SK-N-SH (cell line): ENCODE measurements around the gene FAH. TPM values are rescaled to one million over a fixed set of nuclear protein-coding genes. Genes with fewer than 3 reads are reported as not detected.

Source experiments
- CTCF ChIA-PET: fragments of 300-600, 350-600 bp; formaldehyde crosslinking; extraction: SDS; loops from one replicate; lab custom pipeline; 2021; lab: Yijun Ruan, JAX
- POLR2A ChIA-PET: fragments of 350-600 bp; sonication (Branson Sonifier 250); formaldehyde crosslinking; extraction: SDS; loops from one replicate; lab custom pipeline; 2020; ENCODE audit warnings: antibody characterized with exemption, inconsistent platforms; lab: Yijun Ruan, JAX
- DNase-seq: peaks from one replicate; pipeline ENCODE4 v3.0.0; 2012
- H2AFZ ChIP-seq: fragments of 200-600 bp; sonication (generic); 2 replicates; pipeline ENCODE4 v1.8.1; 2016; ENCODE audit warnings: antibody characterized with exemption, mild to moderate bottlenecking, low read depth
- H3F3A ChIP-seq: fragments of 200-600 bp; sonication (generic); replicated peaks from 2 replicates; pipeline ENCODE3; 2016; ENCODE audit warnings: antibody characterized with exemption, mild to moderate bottlenecking; ENCODE audit not compliant: insufficient read depth
- H3K27ac ChIP-seq, 2 experiments: fragments of 200-500 bp in 1 of 2; fragments of 200-600 bp in 1 of 2; sonication (Bioruptor generic) in 1 of 2; sonication (generic), shearing (Covaris generic) in 1 of 2; 2 replicates each; pipeline versions ENCODE4 v1.5.1 to v1.6.1; 2014 to 2016; ENCODE audit warnings: low read depth in 2 of 2, inconsistent platforms in 1 of 2, low read length in 1 of 2, mild to moderate bottlenecking in 1 of 2, mixed read lengths in 1 of 2
- H3K27me3 ChIP-seq: fragments of 200-600 bp; sonication (generic), shearing (Covaris generic); 2 replicates; pipeline ENCODE4 v1.6.1; 2016; ENCODE audit warnings: mixed run types; ENCODE audit not compliant: insufficient read depth
- H3K36me3 ChIP-seq, 2 experiments: fragments of 200-500 bp in 1 of 2; fragments of 200-600 bp in 1 of 2; sonication (Bioruptor generic) in 1 of 2; sonication (generic) in 1 of 2; replicated peaks in 1 of 2; 2 replicates each; pipeline versions ENCODE3 to v1.5.1; 2014 to 2016; ENCODE audit warnings: low read length in 1 of 2, mild to moderate bottlenecking in 1 of 2; ENCODE audit not compliant: insufficient read depth in 2 of 2, control insufficient read depth in 1 of 2
- H3K4me1 ChIP-seq, 2 experiments: fragments of 200-500 bp in 1 of 2; fragments of 200-600 bp in 1 of 2; sonication (Bioruptor generic) in 1 of 2; sonication (generic), shearing (Covaris generic) in 1 of 2; 2 replicates each; pipeline versions ENCODE4 v1.5.1 to v1.6.1; 2014 to 2016; ENCODE audit warnings: low read depth in 1 of 2, low read length in 1 of 2, mixed run types in 1 of 2; ENCODE audit not compliant: insufficient read depth in 2 of 2, control insufficient read depth in 1 of 2
- H3K4me2 ChIP-seq: fragments of 200-600 bp; sonication (generic), shearing (Covaris generic); 2 replicates; pipeline ENCODE4 v1.6.1; 2017; ENCODE audit warnings: mixed run types
- H3K4me3 ChIP-seq, 2 experiments: fragments of 200-500 bp in 1 of 2; fragments of 200-600 bp in 1 of 2; sonication (Bioruptor generic) in 1 of 2; sonication (generic), shearing (Covaris generic) in 1 of 2; 2 replicates each; pipeline versions ENCODE4 v1.5.1 to v1.8.1; 2014 to 2016; ENCODE audit warnings: low read depth in 2 of 2, inconsistent platforms in 1 of 2, low read length in 1 of 2, mild to moderate bottlenecking in 1 of 2, mixed read lengths in 1 of 2, moderate library complexity in 1 of 2
- H3K79me2 ChIP-seq: fragments of 200-600 bp; sonication (generic); 2 replicates; pipeline ENCODE4 v1.8.1; 2017; ENCODE audit warnings: mild to moderate bottlenecking; ENCODE audit not compliant: insufficient read depth
- H3K9ac ChIP-seq: fragments of 200-600 bp; sonication (generic); 2 replicates; pipeline ENCODE4 v1.6.1; 2017; ENCODE audit warnings: mixed run types
- H3K9me2 ChIP-seq: fragments of 200-600 bp; sonication (generic); 2 replicates; pipeline ENCODE4 v1.6.1; 2017; ENCODE audit warnings: mixed run types
- H3K9me3 ChIP-seq: fragments of 200-600 bp; sonication (generic); 2 replicates; pipeline ENCODE4 v1.6.1; 2017; ENCODE audit warnings: mixed run types, mild to moderate bottlenecking, moderate library complexity
- H4K20me1 ChIP-seq: fragments of 200-600 bp; sonication (generic); 2 replicates; pipeline ENCODE4 v1.6.1; 2017; ENCODE audit warnings: mild to moderate bottlenecking, mixed run types; ENCODE audit not compliant: insufficient read depth
- CHD2 ChIP-seq: fragments of 150-350 bp; IDR thresholded peaks from 2 replicates; pipeline ENCODE4 v1.6.1; 2018; ENCODE audit warnings: low read length; ENCODE audit not compliant: partially characterized antibody
- EP300 ChIP-seq, 2 experiments: IDR thresholded peaks; 2 replicates each; pipeline versions ENCODE4 v1.4.0 to v1.6.1; 2012; ENCODE audit warnings: borderline replicate concordance in 1 of 2, low read depth in 1 of 2, low read length in 1 of 2
- FOXJ3 ChIP-seq: sonication (generic); formaldehyde crosslinking; IDR thresholded peaks from 2 replicates; pipeline ENCODE4 v1.5.1; 2020; ENCODE audit warnings: mild to moderate bottlenecking, missing genetic modification reagents
- GABPA ChIP-seq: IDR thresholded peaks from 2 replicates; pipeline ENCODE4 v1.4.0; 2012; ENCODE audit warnings: low read depth, mild to moderate bottlenecking
- GATA2 ChIP-seq: sonication (generic); formaldehyde crosslinking; IDR thresholded peaks from 2 replicates; pipeline ENCODE4 v1.5.0; 2020; ENCODE audit warnings: mild to moderate bottlenecking, missing genetic modification reagents
- MEF2A ChIP-seq: IDR thresholded peaks from 2 replicates; pipeline ENCODE4 v1.4.0; 2012; ENCODE audit warnings: low read depth, borderline replicate concordance
- MXI1 ChIP-seq: IDR thresholded peaks from 2 replicates; pipeline ENCODE4 v1.6.1; 2012; ENCODE audit warnings: mild to moderate bottlenecking, low read depth, low read length, improper control_type of control experiment
- NFIC ChIP-seq: IDR thresholded peaks from 2 replicates; pipeline ENCODE4 v1.4.0; 2012; ENCODE audit warnings: borderline replicate concordance
- NRF1 ChIP-seq: IDR thresholded peaks from 2 replicates; pipeline ENCODE4 v1.6.1; 2012; ENCODE audit warnings: low read depth, mild to moderate bottlenecking, low read length
- POLR2AphosphoS5 ChIP-seq: IDR thresholded peaks from 2 replicates; pipeline ENCODE4 v1.6.1; 2012; ENCODE audit warnings: low read depth, low read length
- RFX5 ChIP-seq: IDR thresholded peaks from 2 replicates; pipeline ENCODE4 v1.6.1; 2012; ENCODE audit warnings: mild to moderate bottlenecking, improper control_type of control experiment, low read length
- SIN3A ChIP-seq: IDR thresholded peaks from 2 replicates; pipeline ENCODE4 v1.6.1; 2012; ENCODE audit warnings: low read depth, mild to moderate bottlenecking, low read length, moderate library complexity, borderline replicate concordance
- TCF12 ChIP-seq: IDR thresholded peaks from 2 replicates; pipeline ENCODE4 v1.4.0; 2012
- TEAD4 ChIP-seq: IDR thresholded peaks from 2 replicates; pipeline ENCODE4 v1.4.0; 2012; ENCODE audit warnings: mild to moderate bottlenecking, borderline replicate concordance; ENCODE audit not compliant: insufficient read depth
- YY1 ChIP-seq: IDR thresholded peaks from 2 replicates; pipeline ENCODE4 v1.4.0; 2012; ENCODE audit warnings: low read depth, mild to moderate bottlenecking
- WGBS: methylation state at CpG from one replicate; pipeline ENCODE4 v1.1.6; 2017; ENCODE audit warnings: low lambda C conversion rate; 5-methylcytosine and 5-hydroxymethylcytosine counted together
- polyA plus RNA-seq, 3 experiments: library from polyadenylated mRNA; depleted of rRNA; stranded (reverse); fragments of >200 nt; gene quantifications; 2 replicates each; pipeline ENCODE4 v1.2.3, GENCODE V29; 2012
- TF ChIP-seq, protein P1 (sequence below): IDR thresholded peaks from 2 replicates; pipeline ENCODE4 v1.4.0; 2012; ENCODE audit warnings: low read depth, borderline replicate concordance
- TF ChIP-seq, protein P2 (sequence below): IDR thresholded peaks from 2 replicates; pipeline ENCODE4; 2012
- TF ChIP-seq, protein P3 (sequence below): IDR thresholded peaks from 2 replicates; pipeline ENCODE4 v1.4.0; 2012; ENCODE audit warnings: low read depth
- TF ChIP-seq, protein P4 (sequence below): fragments of 200-600 bp; sonication (generic); IDR thresholded peaks from 2 replicates; pipeline ENCODE4 v1.6.1; 2017; ENCODE audit warnings: antibody characterized with exemption, mild to moderate bottlenecking, moderate library complexity

FAH gene
- polyA plus RNA-seq, 1 of the 3 experiments (the other 2 are of a cell fraction), result 34.9 TPM

DNA sequence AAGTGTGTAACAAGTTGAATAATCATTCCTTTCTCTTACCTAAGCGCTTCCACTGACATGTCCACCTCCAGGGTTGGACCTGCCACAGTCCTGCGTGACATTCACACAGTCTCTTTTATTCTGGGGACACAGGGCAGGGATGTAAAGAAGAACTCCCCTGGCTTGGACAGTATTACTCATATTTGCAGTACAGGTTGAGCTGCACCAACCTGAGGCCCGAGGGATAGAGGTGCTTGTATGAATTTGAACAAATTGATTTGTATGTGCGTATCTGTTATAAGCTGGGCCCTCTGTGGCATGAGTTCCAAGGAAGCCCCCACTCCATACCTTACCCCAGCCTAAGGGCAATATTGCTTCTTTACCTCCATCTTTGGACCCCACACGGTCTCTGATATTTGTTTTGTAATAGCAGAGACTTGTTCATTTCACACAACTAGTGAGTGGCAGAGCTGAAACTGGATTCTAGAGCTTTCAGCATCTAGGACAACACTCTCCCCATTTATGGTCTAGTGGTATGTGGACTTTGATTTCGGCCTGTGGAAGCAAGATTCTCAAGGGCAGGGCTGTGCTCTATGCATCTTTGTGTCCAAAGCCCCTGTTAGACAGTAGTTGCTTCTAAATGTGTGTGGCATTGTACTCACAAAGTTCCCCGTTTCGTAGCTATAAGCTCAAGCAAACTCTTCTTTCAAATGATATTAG is 39.2 kb downstream of the FAH start:
- Histone ChIP-seq H3K27me3 (no peaks in the 10 kb centered on the region; the same call in 1 of the 2 replicates), H3K4me2 (no peak overlapping the region), H4K20me1 (no peaks in the 10 kb centered on the region), H3K4me1 (no peaks in the 10 kb centered on the region), H3K4me3 (no peak overlapping the region), H3K9ac (no peak overlapping the region), H3K79me2 (no peaks in the 10 kb centered on the region), H3K36me3 (peaks cover 0 to 7% of the 10 kb centered on the region in 2 experiments), H3K9me3 (no peaks in the 10 kb centered on the region), H3F3A (no peaks in the 10 kb centered on the region), H3K27ac (no peak overlapping the region), H2AFZ (no peak overlapping the region), H3K9me2 (no peaks in the 10 kb centered on the region)
- WGBS, result 62% methylated on average over 8 of the region's 8 CpGs
- TF ChIP-seq GATA2 (CRISPR knock-in tag) (no peak), MXI1 (no peak), RFX5 (no peak), TCF12 (no peak), NFIC (no peak), POLR2AphosphoS5 (no peak), YY1 (no peak), NRF1 (no peak), MEF2A (no peak), EP300 (IDR thresholded peaks at IDR 0.05; ENCODE audit: borderline replicate concordance in 1 of 2, low read depth in 1 of 2, low read length in 1 of 2) (no peak), SIN3A (no peak), CHD2 (no peak), GABPA (no peak), TEAD4 (no peak), FOXJ3 (CRISPR knock-in tag) (no peak)
- TF ChIP-seq, protein P1, sequence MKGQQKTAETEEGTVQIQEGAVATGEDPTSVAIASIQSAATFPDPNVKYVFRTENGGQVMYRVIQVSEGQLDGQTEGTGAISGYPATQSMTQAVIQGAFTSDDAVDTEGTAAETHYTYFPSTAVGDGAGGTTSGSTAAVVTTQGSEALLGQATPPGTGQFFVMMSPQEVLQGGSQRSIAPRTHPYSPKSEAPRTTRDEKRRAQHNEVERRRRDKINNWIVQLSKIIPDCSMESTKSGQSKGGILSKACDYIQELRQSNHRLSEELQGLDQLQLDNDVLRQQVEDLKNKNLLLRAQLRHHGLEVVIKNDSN, result no peak
- TF ChIP-seq, protein P2, sequence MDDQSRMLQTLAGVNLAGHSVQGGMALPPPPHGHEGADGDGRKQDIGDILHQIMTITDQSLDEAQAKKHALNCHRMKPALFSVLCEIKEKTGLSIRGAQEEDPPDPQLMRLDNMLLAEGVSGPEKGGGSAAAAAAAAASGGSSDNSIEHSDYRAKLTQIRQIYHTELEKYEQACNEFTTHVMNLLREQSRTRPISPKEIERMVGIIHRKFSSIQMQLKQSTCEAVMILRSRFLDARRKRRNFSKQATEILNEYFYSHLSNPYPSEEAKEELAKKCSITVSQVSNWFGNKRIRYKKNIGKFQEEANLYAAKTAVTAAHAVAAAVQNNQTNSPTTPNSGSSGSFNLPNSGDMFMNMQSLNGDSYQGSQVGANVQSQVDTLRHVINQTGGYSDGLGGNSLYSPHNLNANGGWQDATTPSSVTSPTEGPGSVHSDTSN, result no peak
- TF ChIP-seq, protein P3, sequence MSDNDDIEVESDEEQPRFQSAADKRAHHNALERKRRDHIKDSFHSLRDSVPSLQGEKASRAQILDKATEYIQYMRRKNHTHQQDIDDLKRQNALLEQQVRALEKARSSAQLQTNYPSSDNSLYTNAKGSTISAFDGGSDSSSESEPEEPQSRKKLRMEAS, result no peak
- TF ChIP-seq, protein P4, sequence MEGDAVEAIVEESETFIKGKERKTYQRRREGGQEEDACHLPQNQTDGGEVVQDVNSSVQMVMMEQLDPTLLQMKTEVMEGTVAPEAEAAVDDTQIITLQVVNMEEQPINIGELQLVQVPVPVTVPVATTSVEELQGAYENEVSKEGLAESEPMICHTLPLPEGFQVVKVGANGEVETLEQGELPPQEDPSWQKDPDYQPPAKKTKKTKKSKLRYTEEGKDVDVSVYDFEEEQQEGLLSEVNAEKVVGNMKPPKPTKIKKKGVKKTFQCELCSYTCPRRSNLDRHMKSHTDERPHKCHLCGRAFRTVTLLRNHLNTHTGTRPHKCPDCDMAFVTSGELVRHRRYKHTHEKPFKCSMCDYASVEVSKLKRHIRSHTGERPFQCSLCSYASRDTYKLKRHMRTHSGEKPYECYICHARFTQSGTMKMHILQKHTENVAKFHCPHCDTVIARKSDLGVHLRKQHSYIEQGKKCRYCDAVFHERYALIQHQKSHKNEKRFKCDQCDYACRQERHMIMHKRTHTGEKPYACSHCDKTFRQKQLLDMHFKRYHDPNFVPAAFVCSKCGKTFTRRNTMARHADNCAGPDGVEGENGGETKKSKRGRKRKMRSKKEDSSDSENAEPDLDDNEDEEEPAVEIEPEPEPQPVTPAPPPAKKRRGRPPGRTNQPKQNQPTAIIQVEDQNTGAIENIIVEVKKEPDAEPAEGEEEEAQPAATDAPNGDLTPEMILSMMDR, result no peak
- POLR2A ChIA-PET, result no interaction called here
- CTCF ChIA-PET, result interaction anchor here (0.9 to 1.4 kb wide), 2 partner anchors 9 to 19 kb away, joined by 3 read pairs; no protein-coding TSS in a partner anchor
- DNase-seq, result no peak
